HL-60 (cell line): ENCODE results near the gene AP3D1.

Experiments used
- POLR2AphosphoS5 ChIP-seq: IDR thresholded peaks from 2 replicates; pipeline ENCODE4 v1.6.1; 2012; ENCODE audit warnings: low read depth
- SPI1 ChIP-seq: IDR thresholded peaks from 2 replicates; pipeline ENCODE4 v1.6.1; 2012; ENCODE audit warnings: low read depth, mild to moderate bottlenecking, borderline replicate concordance
- TF ChIP-seq, protein P1 (sequence below): IDR thresholded peaks from 2 replicates; pipeline ENCODE4 v1.6.1; 2012; ENCODE audit warnings: low read depth; ENCODE audit not compliant: insufficient replicate concordance
- TF ChIP-seq, protein P2 (sequence below): IDR thresholded peaks from one replicate; pipeline ENCODE4 v1.5.1; 2011; ENCODE audit warnings: low read length, control low read depth, inconsistent platforms; ENCODE audit not compliant: insufficient read depth

- TF ChIP-seq, protein P1, sequence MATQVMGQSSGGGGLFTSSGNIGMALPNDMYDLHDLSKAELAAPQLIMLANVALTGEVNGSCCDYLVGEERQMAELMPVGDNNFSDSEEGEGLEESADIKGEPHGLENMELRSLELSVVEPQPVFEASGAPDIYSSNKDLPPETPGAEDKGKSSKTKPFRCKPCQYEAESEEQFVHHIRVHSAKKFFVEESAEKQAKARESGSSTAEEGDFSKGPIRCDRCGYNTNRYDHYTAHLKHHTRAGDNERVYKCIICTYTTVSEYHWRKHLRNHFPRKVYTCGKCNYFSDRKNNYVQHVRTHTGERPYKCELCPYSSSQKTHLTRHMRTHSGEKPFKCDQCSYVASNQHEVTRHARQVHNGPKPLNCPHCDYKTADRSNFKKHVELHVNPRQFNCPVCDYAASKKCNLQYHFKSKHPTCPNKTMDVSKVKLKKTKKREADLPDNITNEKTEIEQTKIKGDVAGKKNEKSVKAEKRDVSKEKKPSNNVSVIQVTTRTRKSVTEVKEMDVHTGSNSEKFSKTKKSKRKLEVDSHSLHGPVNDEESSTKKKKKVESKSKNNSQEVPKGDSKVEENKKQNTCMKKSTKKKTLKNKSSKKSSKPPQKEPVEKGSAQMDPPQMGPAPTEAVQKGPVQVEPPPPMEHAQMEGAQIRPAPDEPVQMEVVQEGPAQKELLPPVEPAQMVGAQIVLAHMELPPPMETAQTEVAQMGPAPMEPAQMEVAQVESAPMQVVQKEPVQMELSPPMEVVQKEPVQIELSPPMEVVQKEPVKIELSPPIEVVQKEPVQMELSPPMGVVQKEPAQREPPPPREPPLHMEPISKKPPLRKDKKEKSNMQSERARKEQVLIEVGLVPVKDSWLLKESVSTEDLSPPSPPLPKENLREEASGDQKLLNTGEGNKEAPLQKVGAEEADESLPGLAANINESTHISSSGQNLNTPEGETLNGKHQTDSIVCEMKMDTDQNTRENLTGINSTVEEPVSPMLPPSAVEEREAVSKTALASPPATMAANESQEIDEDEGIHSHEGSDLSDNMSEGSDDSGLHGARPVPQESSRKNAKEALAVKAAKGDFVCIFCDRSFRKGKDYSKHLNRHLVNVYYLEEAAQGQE = no peak
- TF ChIP-seq, protein P2, sequence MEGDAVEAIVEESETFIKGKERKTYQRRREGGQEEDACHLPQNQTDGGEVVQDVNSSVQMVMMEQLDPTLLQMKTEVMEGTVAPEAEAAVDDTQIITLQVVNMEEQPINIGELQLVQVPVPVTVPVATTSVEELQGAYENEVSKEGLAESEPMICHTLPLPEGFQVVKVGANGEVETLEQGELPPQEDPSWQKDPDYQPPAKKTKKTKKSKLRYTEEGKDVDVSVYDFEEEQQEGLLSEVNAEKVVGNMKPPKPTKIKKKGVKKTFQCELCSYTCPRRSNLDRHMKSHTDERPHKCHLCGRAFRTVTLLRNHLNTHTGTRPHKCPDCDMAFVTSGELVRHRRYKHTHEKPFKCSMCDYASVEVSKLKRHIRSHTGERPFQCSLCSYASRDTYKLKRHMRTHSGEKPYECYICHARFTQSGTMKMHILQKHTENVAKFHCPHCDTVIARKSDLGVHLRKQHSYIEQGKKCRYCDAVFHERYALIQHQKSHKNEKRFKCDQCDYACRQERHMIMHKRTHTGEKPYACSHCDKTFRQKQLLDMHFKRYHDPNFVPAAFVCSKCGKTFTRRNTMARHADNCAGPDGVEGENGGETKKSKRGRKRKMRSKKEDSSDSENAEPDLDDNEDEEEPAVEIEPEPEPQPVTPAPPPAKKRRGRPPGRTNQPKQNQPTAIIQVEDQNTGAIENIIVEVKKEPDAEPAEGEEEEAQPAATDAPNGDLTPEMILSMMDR = no peak
- no peak for TF ChIP-seq POLR2AphosphoS5
- TF ChIP-seq SPI1 = no peak
These were observed 28.4 kb downstream of the AP3D1 start for GRCh38 chr19:2122982-2123381.
